Left colon (tissue), 2 donors: ENCODE data around the gene TOX2. TPM values are rescaled to one million over a fixed set of nuclear protein-coding genes. Genes with fewer than 3 reads are reported as not detected.
A peak's percentile ranks its signal among the peaks of the same experiment; 100 is the strongest.

Experiments used
- ATAC-seq: fragments of 200-7000 bp; cut with Tn5 transposase; one replicate; pipeline ENCODE4 v1.9.1; 2020; ENCODE audit warnings: mild to moderate bottlenecking, moderate library complexity
- DNase-seq, 2 donors: peaks; one replicate each; pipeline ENCODE4 v3.0.0-alpha.2; 2020
- intact Hi-C, 2 donors: fragments of 100-400 bp; cut with DNase I in 1 of 2; cut with micrococcal nuclease in 1 of 2; formaldehyde crosslinking; loops; one replicate each; pipeline versions ENCODE4 v1.11.2 to v1.14.0; 2022; cut with DNase I, micrococcal nuclease
- total RNA-seq, 2 donors: library from RNA; stranded (reverse); fragmentation: NEBNext Ultra II Directional; extraction: Animal tissue kit (Norgen Biotek cat#: 25700); gene quantifications; one replicate each; pipeline ENCODE4 v1.2.1, GENCODE V29; 2021
- donor health status: DM: no; HTN: no; CAD: no.
- donor health status: DM: yes; HTN: yes; CAD: no.

Gene TOX2
- total RNA-seq, 2 donors from 2014 or later, result 3.0 to 3.4 TPM

GRCh38 chr20:44089987-44090674 lies 175.5 kb downstream of the TOX2 start:
- no peak for DNase-seq
- intact Hi-C loops, result loop anchor here in 1 of 2 donors (10.0 kb wide), 1 partner anchor 335 kb away; no protein-coding TSS in a partner anchor
- peak; percentile 58 for ATAC-seq

GRCh38 chr20:44091026-44091425 lies 176.4 kb downstream of the TOX2 start:
- ATAC-seq (no peak), DNase-seq (no peak)
- intact Hi-C loops, result no loop called here

- peak; percentile 54 for ATAC-seq
- peak in 1 of 2 donors; percentile 33 for DNase-seq
- intact Hi-C loops, result no loop called here
Observed at GRCh38 chr20:44092551-44093248, 178.0 kb downstream of the TOX2 start.

- intact Hi-C loops, result no loop called here
- DNase-seq (no peak), ATAC-seq (no peak)
Observed at GRCh38 chr20:44093249-44093582, 178.6 kb downstream of the TOX2 start.

- DNase-seq (no peak), ATAC-seq (no peak)
- intact Hi-C loops, result no loop called here
Observed at GRCh38 chr20:44095831-44096230, 181.2 kb downstream of the TOX2 start.

- DNase-seq (no peak), ATAC-seq (peak; percentile 19)
- intact Hi-C loops, result no loop called here
Observed at GRCh38 chr20:44097521-44098255, 183.0 kb downstream of the TOX2 start.

GRCh38 chr20:44098256-44098630 lies 183.6 kb downstream of the TOX2 start:
- intact Hi-C loops, result no loop called here
- no peak for DNase-seq
- ATAC-seq, result no peak

GRCh38 chr20:44098657-44099056 lies 184.0 kb downstream of the TOX2 start:
- ATAC-seq (no peak), DNase-seq (no peak)
- intact Hi-C loops, result no loop called here

GRCh38 chr20:44099832-44100231 lies 185.2 kb downstream of the TOX2 start:
- no peak for DNase-seq
- ATAC-seq, result no peak
- intact Hi-C loops, result no loop called here

GRCh38 chr20:44102582-44102981 lies 187.9 kb downstream of the TOX2 start:
- intact Hi-C loops, result no loop called here
- ATAC-seq (no peak), DNase-seq (no peak)

GRCh38 chr20:44104798-44105517 lies 190.3 kb downstream of the TOX2 start:
- no peak for DNase-seq
- intact Hi-C loops, result no loop called here
- peak; percentile 36 for ATAC-seq

GRCh38 chr20:44106615-44107014 lies 192.0 kb downstream of the TOX2 start:
- intact Hi-C loops, result no loop called here
- DNase-seq (no peak), ATAC-seq (no peak)

GRCh38 chr20:44109951-44110361 lies 195.3 kb downstream of the TOX2 start:
- no peak for ATAC-seq
- intact Hi-C loops, result loop anchor here in 1 of 2 donors (10.0 kb wide), 1 partner anchor 75 kb away; the partner anchor contains the start of gene JPH2
- DNase-seq, result no peak

- ATAC-seq, result no peak
- intact Hi-C loops, result loop anchor here in 1 of 2 donors (10.0 kb wide), 1 partner anchor 74 kb away; the partner anchor contains the start of gene JPH2
- no peak for DNase-seq
Observed at GRCh38 chr20:44110816-44111568, 196.3 kb downstream of the TOX2 start.

GRCh38 chr20:44111712-44112335 lies 197.2 kb downstream of the TOX2 start:
- ATAC-seq (no peak), DNase-seq (no peak)
- intact Hi-C loops, result loop anchor here in 1 of 2 donors (10.0 kb wide), 1 partner anchor 73 kb away; the partner anchor contains the start of gene JPH2

- ATAC-seq (no peak), DNase-seq (no peak)
- intact Hi-C loops, result loop anchor here in 1 of 2 donors (10.0 kb wide), 1 partner anchor 72 kb away; the partner anchor contains the start of gene JPH2
Observed at GRCh38 chr20:44112456-44112855, 197.8 kb downstream of the TOX2 start.

- DNase-seq (no peak), ATAC-seq (no peak)
- intact Hi-C loops, result loop anchor here in 1 of 2 donors (10.0 kb wide), 1 partner anchor 72 kb away; the partner anchor contains the start of gene JPH2
Observed at GRCh38 chr20:44112889-44113617, 198.4 kb downstream of the TOX2 start.
